Measurements from ENCODE around the gene PHACTR1.

Gene PHACTR1

GRCh38 chr6:13262302-13263230 is 546.0 kb downstream of the PHACTR1 start:
- no peak for DNase-seq (ENCODE audit: low read depth)

GRCh38 chr6:13263669-13264068 is 547.1 kb downstream of the PHACTR1 start:
- no peak for DNase-seq (ENCODE audit: low read depth)

- no peak for DNase-seq (ENCODE audit: low read depth)
Observed at GRCh38 chr6:13267142-13267651, 550.6 kb downstream of the PHACTR1 start.

DNA sequence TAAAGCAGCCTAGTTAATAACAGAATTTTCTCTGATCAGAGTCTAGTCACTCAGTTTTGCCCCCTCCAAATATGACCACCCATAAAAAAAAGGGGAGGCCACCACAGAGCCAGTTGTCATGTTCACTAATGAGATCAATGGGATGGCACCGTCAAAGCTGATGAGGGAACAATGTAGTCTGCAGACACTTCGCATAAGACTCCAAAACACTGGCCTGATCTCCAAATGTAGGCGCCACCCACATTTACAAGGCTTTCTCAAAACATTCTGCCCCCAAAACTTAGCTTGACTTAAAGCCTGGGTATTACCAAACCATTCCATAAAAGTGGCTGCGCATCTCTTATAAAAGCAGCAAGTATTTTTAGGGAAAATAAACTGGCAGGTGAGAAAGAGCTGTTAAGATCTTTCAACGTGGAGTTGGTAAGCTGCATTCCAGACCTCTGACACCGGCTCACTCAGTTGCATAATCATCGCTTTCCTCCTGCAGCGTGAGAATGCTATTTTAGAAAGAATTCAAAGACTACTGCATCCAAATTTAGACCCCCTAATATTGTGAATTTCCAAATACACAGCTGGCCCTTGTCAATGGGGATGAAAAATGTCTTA is 552.4 kb downstream of the PHACTR1 start:
- no peak for DNase-seq (ENCODE audit: low read depth)

GRCh38 chr6:13272131-13273046 is 555.8 kb downstream of the PHACTR1 start:
- DNase-seq (ENCODE audit: low read depth): no peak

DNA sequence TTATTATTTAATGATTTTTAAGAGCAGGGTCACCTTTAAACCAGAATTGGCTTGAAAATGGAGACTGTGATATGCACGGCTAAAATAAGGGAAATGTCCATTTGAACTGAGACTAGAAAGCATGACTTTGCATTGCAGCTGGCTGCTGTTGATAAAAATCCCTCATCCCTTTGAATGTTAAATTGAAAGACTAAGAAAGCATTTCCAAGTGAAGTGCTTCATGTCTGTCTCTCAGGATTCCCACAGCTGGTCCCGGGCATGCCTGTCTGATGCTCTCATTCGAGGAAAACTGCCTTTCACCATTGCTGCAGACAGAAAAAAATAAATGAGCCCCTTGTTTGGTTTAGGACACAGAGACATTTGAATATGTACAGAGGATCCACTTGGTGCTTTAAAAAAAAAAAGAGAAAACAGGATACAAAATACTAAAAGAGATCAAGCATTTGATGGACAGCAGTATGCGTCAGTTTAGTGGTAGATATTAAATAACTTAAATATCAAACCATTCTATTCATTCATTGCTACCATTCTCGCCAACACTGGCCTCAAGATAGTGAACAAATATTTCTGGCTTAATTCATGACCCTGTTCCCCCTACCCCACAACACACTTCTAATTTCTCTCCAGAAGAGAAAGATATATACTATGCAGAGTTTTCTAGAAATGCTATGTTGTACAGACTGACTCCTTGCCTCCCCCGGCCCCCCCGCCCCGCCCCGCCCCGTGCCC is 556.8 kb downstream of the PHACTR1 start:
- DNase-seq (ENCODE audit: low read depth): no peak

DNA sequence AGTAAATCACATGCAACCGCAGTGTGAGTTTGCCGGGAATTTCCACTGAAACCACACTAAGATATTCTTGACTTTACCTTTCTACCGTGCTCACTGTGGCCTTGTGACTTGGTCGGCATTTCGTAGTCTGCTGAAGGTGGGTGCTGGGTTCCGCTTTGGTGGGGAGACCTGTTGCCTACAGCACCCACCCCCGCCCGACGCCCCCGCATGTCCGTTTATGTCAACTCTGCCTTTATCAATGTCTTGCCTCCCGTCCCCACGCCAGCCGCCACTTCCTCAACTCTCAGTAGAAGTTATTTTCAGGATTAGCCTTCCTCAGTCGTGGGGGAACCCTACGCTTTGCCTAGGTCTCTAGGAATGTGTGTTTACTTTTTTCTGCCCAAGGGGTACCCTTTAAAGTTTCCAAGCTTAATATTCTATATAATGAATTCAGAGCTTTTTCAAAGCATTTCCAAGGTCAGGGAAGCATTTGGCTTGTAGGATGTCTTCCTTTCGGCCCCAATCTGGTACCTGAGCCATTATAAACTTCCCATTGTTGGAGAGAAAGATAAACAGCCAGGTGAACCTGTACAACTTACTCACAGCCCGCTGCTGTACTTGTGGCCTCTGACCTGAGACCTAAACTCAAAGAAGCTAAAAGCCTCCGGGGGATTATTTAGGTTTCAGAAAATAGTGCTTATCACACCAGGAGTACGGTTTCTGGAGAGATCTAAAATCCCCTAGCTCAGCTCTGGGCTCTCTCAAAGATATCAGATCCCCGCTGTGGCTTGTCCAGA is 557.6 kb downstream of the PHACTR1 start:
- DNase-seq (ENCODE audit: low read depth): peak; percentile 18

DNA sequence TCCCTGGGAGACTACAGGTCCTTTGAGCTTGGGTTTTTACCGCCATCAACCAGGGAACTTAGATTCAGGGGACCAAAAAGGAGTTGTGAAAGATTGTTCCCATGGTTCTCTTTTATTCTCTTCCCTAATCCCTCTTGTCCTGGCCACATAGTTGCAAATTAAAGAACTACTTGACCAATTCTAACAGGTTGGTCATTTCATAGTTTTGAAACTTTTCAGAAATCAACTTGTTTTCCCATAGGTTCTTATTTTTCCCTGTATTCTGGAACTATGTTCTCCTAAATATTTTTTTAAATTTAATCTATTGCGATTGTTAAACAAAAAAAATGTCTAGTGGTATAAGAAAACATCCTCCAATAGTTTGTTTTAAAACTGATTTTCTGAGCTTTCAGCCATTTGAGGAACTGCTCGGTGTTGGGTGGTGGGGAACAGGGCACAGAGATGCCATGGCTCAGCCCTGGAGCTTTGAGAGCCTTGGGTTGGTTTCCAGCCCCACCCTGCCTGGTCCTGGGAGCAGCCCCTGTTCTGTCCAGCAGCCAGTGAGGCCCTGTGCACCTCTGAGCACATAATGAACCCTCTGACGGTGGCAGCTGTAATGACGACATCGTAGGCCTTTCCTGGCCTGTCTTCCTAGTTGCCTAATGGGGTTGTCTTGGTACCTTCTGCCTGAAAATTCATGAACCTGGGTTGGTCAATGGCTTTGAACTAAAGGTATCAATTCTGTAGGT is 558.3 kb downstream of the PHACTR1 start:
- DNase-seq (ENCODE audit: low read depth): no peak

DNA sequence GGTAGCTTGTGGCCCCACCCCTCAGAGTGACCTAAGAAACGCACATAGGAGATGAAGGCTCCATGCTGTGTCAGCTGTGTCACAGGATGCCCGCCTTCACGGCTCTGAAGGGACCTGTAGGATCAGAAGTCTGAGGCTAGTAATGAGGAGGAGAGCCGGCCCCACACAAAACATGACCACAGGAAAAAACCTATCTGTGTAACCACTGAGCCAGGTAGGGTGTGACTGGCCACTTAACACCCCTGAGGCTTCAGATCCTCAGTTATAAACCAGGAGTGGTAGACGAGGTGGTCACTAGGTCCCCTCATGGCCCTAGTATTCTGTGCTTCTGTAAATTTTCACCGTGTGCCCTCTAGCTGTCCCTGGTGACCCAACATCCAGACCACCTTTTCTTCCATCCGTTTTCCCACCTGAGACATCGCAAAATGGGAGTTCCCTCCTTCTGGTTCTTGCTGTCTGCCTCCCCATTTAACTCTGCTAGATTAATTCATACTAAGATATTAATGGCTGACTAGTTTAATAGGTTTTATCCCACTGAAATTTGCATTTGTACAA is 558.9 kb downstream of the PHACTR1 start:
- DNase-seq (ENCODE audit: low read depth): no peak

DNA sequence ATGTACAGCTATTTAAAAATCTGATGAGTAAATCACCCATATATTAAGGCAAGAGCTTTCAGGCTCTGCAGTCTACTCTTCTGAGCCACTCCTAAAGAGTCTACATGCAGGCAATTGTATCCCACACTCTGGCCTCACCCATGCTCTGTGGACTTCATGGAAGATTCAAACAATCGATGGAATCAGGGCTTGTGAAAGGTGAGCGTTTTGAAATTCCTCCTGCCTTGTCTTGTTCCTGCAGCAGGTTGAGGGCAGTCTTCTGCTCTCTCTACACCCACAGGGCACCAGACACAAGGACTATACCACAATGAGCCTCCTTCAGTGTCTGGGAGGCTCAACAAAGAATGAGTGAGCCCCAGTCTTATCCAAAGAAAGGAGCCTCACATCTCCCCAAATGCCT is 560.7 kb downstream of the PHACTR1 start:
- no peak for DNase-seq (ENCODE audit: low read depth)

DNA sequence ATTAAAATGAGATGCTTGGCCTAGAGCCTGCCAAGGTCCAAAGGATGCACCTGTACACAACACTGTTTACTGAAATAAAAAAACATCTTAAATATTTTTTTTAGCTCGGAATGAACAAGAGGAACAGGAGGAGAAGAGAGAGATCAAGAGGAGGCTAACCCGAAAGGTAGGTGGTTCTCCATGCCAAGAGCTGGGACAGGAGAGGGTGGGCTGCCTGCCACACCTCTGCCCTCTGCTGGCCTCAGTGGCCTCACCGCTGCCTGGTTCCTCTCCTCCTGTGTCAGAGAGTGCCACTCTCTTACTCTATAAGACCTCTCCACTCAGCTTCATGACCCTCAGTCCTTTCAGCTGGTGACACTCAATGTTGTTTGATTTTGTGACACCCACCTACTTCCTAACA is 561.6 kb downstream of the PHACTR1 start:
- DNase-seq (ENCODE audit: low read depth): no peak

DNA sequence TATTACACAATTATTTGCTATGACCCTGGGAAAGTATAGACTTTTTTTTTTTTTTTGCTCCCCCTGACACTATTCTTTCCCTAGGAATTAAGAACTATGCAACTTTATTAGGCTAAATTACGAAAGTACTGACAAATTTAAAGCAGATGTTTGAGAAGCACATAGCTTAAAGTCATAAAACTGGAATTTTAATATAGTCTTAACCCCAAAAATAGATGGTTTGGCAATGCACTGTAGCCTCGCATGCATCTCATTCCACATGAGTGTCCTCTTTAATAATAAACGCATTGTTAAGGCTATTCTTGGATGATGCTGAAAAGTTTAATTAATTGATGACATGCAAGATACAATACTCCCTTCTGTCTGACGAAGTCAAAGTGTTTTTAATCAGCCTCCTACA is 562.4 kb downstream of the PHACTR1 start:
- no peak for DNase-seq (ENCODE audit: low read depth)

- DNase-seq (ENCODE audit: low read depth): no peak
Observed at GRCh38 chr6:13280254-13280653, 563.7 kb downstream of the PHACTR1 start.

DNA sequence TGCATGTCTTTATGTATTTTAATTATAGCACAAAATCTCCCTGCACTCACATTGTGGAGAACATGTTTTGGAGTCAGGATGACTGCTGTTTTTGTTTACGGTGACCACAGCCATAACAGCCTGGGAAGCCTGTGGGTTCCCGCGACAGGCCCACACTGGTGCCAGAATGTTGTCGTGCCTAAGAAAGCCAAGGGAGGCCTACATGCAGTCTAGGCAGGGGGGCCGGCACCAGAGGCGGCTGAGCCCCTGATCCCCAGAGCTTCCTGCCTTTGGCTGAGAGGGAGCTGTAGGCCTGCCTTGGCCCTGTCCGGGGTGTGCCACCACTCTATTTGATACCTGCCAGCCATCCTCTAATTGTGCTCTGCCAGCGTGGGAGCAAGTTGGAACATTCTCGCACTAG is 565.1 kb downstream of the PHACTR1 start:
- DNase-seq (ENCODE audit: low read depth): no peak

DNA sequence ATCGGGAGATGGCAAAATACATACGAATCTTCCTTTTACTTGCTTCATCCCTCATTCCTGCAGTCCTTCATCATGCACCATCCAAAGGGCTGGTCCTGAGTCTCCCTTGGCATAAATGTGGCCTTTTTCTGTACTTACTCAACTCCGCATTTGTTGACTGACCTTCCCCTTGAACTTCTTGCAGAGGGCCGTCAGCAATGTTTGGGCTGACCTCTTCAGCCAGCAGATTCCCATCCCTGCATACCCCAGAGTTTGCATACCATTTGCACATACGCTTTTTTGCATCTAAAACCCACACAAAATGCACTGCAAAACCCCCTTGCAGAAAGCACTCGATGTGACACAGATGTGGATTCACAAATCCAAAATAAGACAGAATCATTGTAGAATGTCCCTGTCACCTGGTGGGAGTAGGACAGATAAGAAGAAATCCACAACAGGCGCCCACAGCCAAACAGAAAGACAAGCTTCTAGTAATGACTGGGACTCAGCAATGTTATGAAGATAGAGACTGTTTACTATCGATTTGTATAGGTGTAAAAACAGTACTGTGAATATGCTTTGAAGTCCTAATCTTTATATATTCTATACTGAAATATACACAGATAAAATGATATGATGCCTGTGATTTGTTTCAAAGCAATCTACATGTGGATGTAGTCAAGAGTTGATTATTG is 566.0 kb downstream of the PHACTR1 start:
- no peak for DNase-seq (ENCODE audit: low read depth)

GRCh38 chr6:13283331-13283730 is 566.8 kb downstream of the PHACTR1 start:
- no peak for DNase-seq (ENCODE audit: low read depth)

- DNase-seq (ENCODE audit: low read depth): no peak
Observed at GRCh38 chr6:13284646-13285045, 568.1 kb downstream of the PHACTR1 start.

DNA sequence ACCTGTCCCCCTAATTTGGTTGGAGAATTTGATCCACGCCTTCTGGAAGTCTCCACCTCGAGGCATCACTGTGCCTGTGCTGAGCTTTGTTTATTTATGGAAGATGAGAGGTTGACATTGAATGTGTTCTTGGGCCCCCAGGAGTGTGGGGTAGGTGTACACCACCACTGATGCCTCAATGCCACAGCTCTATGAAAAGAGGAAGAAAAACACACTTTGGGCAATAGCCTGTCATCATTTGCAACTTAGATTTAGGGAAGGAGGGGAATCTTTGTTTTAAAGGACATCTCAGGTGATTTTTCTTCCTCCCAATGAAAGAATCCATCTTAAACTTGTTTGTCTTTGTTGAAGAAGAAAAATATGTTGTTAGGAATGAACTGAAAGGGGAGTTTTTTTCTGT is 569.1 kb downstream of the PHACTR1 start:
- no peak for DNase-seq (ENCODE audit: low read depth)

- no peak for DNase-seq (ENCODE audit: low read depth)
Observed at GRCh38 chr6:13286181-13286580, 569.6 kb downstream of the PHACTR1 start.
